ENCODE data around the gene LIPF. TPM values are rescaled to one million over a fixed set of nuclear protein-coding genes. Genes with fewer than 3 reads are reported as not detected.

LIPF gene
- total and polyA plus RNA-seq, 12 donors = 0.65 to 0.95 TPM; not detected in 10

GRCh38 chr10:88620441-88620840 is 43.8 kb upstream of the LIPF start:
- WGBS, 2 donors = 75 to 77% methylated on average over 1 of the region's 1 CpG
- Histone ChIP-seq H3K27me3 (no peaks in the 10 kb centered on the region), H3K27ac (no peak overlapping the region), H3K4me1 (no peaks in the 10 kb centered on the region), H3K36me3 (no peaks in the 10 kb centered on the region), H3K4me3 (no peak overlapping the region), H3K9me3 (peaks cover 0 to 9% (median 0%) of the 10 kb centered on the region in 11 donors)
- TF ChIP-seq CTCF (IDR thresholded peaks at IDR 0.05) = no peak
- ATAC-seq = no peak
- intact Hi-C loops (cut with DNase I) = no loop called here
- no peak for DNase-seq

GRCh38 chr10:88623835-88624234 is 40.4 kb upstream of the LIPF start:
- H3K27me3 ChIP-seq = no peaks in the 10 kb centered on the region
- WGBS, 2 donors = 68 to 69% methylated on average over 2 of the region's 2 CpGs
- no peak overlapping the region for H3K4me3 ChIP-seq
- ATAC-seq (no peak), DNase-seq (no peak)
- no peak for TF ChIP-seq CTCF (IDR thresholded peaks at IDR 0.05)
- no peak overlapping the region for H3K27ac ChIP-seq
- intact Hi-C loops (cut with DNase I) = no loop called here
- H3K9me3 ChIP-seq = peaks cover 0 to 23% (median 3%) of the 10 kb centered on the region in 11 donors
- H3K36me3 ChIP-seq = no peaks in the 10 kb centered on the region
- no peaks in the 10 kb centered on the region for H3K4me1 ChIP-seq

GRCh38 chr10:88624840-88625239 is 39.4 kb upstream of the LIPF start:
- TF ChIP-seq CTCF (IDR thresholded peaks at IDR 0.05) = no peak

GRCh38 chr10:88640186-88640585 is 24.1 kb upstream of the LIPF start:
- H3K27ac ChIP-seq = no peak overlapping the region
- H3K27me3 ChIP-seq = peaks cover 0 to 5% (median 0%) of the 10 kb centered on the region in 7 donors
- H3K4me3 ChIP-seq = no peak overlapping the region
- TF ChIP-seq CTCF (IDR thresholded peaks at IDR 0.05) = no peak
- DNase-seq (no peak), ATAC-seq (no peak)
- WGBS, 2 donors = 27 to 53% methylated on average over 2 of the region's 2 CpGs
- no peaks in the 10 kb centered on the region for H3K36me3 ChIP-seq
- H3K4me1 ChIP-seq = peaks cover 0 to 12% (median 0%) of the 10 kb centered on the region in 9 donors
- intact Hi-C loops (cut with DNase I) = no loop called here
- peaks cover 0 to 31% (median 7%) of the 10 kb centered on the region in 11 donors for H3K9me3 ChIP-seq

More at GRCh38 chr10:88624840-88625239, 39.4 kb upstream of the LIPF start:
- Histone ChIP-seq H3K27me3 (no peaks in the 10 kb centered on the region), H3K4me1 (no peaks in the 10 kb centered on the region), H3K9me3 (peaks cover 0 to 27% (median 3%) of the 10 kb centered on the region in 11 donors), H3K36me3 (no peaks in the 10 kb centered on the region), H3K27ac (no peak overlapping the region), H3K4me3 (no peak overlapping the region)
- intact Hi-C loops (cut with DNase I) = no loop called here
- DNase-seq = no peak
- ATAC-seq = no peak

Data from heart right ventricle (tissue), 16 donors.